Activated CD8-positive, alpha-beta memory T cell treated with anti-CD3 and anti-CD28 coated beads, Interleukin-2, amount 50 U/mL, for 1 hour (primary cell): ENCODE measurements around the gene UGT2B15.
"Not testable (repeated sequence)": the region's sequence is repeated elsewhere in the genome, so short reads cannot be mapped to it uniquely, and the experiment has no call there.

Experiments used
- DNase-seq: peaks from one replicate; pipeline ENCODE4 v3.0.0-alpha.2; 2020; ENCODE audit errors: extremely low read depth

UGT2B15 gene

GRCh38 chr4:68656445-68656973 is 13.9 kb downstream of the UGT2B15 start:
- DNase-seq, result not testable (repeated sequence)

DNA sequence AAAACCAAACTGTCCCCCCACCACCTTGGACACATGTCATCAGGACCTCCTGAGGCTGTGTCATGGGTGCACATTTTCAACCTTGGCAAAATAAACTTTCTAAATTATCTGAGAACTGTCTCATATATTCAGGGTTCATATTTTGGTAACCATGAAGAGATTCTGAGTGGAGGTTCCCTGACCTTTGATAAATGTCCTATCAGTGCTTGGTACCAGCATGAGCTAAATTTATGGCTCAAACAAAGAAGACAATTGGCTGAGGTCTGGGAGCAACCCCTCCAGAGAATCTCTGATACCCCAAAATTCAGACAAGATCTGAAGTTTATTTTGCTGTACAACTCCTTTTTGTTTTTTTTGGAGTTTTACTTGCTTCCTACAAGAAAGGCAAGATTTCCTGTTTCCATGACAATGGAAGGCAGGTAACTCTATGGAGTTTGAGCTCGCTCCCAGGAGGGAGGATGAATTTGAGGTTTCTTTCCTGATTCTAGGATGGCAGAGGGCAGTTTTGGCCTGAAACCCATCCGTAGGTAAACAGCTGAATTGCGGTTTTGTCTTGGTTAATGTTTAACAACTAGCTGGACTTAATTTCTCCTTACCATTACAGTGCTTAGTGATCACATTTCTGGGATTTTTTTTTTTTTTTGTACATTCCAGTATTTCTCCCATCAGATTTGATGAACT is 14.5 kb downstream of the UGT2B15 start:
- no peak for DNase-seq

DNA sequence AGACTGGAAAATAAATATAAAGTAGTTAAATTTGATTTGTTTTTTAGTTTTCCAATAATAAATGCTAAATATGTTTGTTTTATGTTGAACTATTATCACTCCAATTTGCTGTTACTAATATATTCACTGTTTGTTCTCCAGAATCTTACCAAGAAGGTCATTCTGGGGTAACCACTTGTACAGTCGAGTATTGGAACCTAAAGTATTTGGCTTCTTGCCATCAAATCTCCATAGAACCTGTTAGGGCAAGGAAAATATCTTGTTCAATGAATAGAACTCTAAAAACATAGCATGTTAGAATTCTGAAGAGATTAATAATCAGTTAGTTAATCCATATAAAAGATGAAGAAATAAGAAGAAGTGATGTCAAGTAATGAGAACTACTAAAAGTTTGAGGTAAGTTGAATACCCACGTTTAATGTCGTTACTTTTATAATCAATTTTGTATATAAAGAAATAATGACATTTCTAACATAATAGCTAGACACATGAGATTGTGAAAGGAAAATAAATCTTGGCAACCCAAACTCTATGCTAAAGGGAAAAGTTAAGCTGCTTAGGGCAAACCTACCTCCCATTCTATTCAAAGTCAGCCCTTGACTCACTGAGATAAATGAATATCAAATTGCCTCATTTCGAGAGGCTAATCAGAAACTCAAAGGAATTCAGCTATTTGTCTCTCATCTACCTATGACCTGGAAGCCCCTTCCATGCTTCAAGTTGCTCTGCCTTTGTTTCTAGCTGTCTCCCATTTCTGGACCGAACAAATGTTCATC is 15.3 kb downstream of the UGT2B15 start:
- no peak for DNase-seq

DNA sequence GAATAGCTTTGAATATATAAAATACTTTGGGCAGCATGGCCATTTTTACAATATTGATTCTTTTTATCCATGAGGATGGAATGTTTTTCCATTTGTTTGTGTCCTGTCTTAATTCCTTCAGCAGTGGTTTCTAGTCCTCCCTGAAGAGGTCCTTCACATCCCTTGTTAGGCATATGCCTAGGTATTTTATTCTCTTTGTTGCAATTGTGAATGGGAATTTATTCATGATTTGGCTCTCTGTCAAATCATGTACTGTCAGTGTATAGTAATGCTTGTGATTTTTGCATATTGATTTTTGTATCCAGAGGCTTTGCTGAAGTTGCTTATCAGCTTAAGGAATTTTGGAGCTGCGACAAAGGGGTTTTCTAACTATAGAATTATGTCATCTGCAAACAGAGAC is 18.5 kb downstream of the UGT2B15 start:
- DNase-seq, result no peak

DNA sequence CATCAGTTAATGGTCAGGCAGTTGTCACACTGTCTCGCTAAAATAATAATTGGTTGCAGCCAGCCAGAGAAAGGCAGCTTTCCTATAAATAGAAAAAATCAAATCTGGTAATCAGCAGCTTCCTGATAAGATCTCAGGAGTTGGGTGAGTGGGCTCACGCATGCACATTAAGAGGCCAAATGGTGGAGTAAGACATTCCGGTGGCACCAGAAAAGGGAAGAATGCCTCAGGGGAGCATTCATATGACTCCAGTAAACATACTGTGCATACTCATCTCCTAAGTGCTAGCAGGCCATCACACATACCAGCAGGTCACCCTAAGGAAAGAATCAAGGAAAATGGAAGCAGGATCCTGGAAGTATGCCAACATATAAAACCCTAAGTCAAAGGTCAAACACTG is 40.1 kb downstream of the UGT2B15 start:
- no peak for DNase-seq

DNA sequence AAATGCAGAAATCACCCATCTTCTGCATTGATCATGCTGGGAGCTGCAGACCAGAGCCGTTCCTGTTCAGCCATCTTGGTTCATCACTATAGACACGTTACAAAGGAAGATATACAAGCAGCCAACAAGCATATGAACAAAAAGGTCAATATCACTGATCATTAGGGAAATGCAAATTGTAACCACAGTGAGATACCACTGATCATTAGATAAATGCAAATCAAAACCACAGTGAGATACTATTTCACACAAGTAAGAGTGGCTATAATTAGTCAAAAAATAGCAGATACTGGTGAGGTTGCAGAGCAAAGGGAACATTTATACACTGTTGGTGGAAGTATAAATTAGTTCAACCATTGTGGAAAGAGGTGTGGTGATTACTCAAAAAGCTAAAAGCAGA is 47.7 kb downstream of the UGT2B15 start:
- DNase-seq, result not testable (repeated sequence)

GRCh38 chr4:68617003-68617698 is 53.3 kb downstream of the UGT2B15 start:
- no peak for DNase-seq

DNA sequence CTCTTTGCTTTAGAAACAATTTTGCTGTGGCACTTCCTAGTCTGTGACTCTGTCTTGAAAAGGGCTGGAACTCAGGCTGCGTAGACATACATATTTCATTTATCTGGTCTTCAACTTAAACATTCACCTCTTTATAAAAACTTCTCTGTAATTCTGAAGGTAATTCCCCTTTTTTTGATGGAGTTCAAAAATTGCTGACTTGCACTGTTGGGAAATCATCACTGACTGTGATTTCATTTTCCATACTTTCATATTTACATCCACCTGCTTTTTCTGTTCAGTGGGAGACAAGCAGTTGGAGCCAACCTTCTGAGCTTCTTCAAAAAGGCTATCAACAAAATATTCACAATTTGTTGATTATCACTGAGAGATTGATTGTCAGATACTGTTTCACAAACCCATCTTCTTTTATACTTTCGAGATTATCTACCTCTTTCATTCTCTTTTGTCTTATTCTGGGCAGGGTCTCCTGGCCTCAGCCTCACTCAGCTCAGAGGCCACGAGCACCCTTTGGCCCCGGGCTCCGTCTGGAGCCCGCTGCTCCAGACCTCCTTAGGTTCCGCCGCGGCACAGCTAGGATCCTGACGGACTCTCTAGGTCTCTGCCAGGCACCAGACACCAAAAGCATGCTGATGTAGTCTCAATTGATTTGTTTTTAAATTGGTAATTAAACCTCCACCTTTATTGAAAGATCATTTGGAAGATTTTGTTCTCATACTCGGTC is 54.6 kb downstream of the UGT2B15 start:
- no peak for DNase-seq

- DNase-seq, result no peak
Measured at GRCh38 chr4:68613752-68614151, 56.7 kb downstream of the UGT2B15 start.

- DNase-seq, result no peak
Measured at GRCh38 chr4:68606240-68606639, 64.2 kb downstream of the UGT2B15 start.

DNA sequence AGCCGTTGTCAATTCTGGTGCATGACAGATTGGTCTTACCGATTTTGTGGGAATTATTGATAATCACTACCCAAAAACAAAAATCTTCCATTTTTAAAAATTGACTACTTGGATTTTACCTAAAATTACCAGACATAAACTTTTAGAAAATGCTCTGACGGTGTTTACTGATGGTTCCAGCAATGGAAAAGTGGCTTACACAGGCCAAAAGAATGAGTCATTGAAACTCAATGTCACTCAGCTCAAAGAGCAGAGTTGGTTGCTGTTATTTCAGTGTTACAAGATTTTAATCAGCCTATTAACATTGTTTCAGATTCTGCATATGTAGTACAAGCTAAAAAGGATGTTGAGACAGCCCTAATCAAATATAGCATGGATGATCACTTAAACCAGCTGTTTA is 71.3 kb downstream of the UGT2B15 start:
- DNase-seq, result no peak

GRCh38 chr4:68597482-68597881 is 73.0 kb downstream of the UGT2B15 start:
- no peak for DNase-seq
